HCT116 (cell line): Measurements from ENCODE around the gene CADPS2.

ENCODE experiments used
- CBX3 ChIP-seq: IDR thresholded peaks from 2 replicates; pipeline ENCODE4 v1.6.1; 2012; ENCODE audit warnings: low read depth
- CEBPB ChIP-seq: IDR thresholded peaks from 2 replicates; pipeline ENCODE4 v1.6.1; 2012; ENCODE audit warnings: low read depth
- EZH2 ChIP-seq: fragments of 200-600 bp; sonication (generic); IDR thresholded peaks from 2 replicates; pipeline ENCODE4 v1.6.1; 2017; ENCODE audit warnings: antibody characterized with exemption, mixed run types
- POLR2A ChIP-seq: IDR thresholded peaks from 2 replicates; pipeline ENCODE4 v1.7.0; 2011; ENCODE audit warnings: borderline replicate concordance; ENCODE audit not compliant: insufficient read depth, insufficient read length; ENCODE audit errors: extremely low read depth
- POLR2AphosphoS5 ChIP-seq: IDR thresholded peaks from 2 replicates; pipeline ENCODE4 v1.6.1; 2011; ENCODE audit warnings: mild to moderate bottlenecking, low read depth, low read length, moderate library complexity
- RAD21 ChIP-seq: IDR thresholded peaks from 2 replicates; pipeline ENCODE4 v1.6.1; 2012; ENCODE audit warnings: low read depth, mild to moderate bottlenecking
- TCF7L2 ChIP-seq: IDR thresholded peaks from 2 replicates; pipeline ENCODE4 v1.7.0; 2011; ENCODE audit warnings: borderline replicate concordance, inconsistent platforms; ENCODE audit not compliant: insufficient read depth, insufficient read length; ENCODE audit errors: extremely low read depth
- ZFX ChIP-seq: fragments of 450-650 bp; IDR thresholded peaks from 2 replicates; pipeline ENCODE4 v1.6.1; 2017
- ZNF274 ChIP-seq: fragments of 200-500 bp; sonication (Bioruptor generic); IDR thresholded peaks from 2 replicates; pipeline ENCODE4 v1.6.1; 2014; ENCODE audit warnings: mild to moderate bottlenecking, low read depth, low read length, inconsistent platforms
- TF ChIP-seq, protein P1 (sequence below), 3 experiments: fragments of 200-600 bp in 1 of 3; sonication (generic) in 1 of 3; IDR thresholded peaks in 2 of 3; conservative IDR thresholded peaks in 1 of 3; 2 replicates each; pipeline ENCODE4 v1.5.1; 2012 to 2017; ENCODE audit warnings: low read depth in 2 of 3, low read length in 2 of 3, antibody characterized with exemption in 1 of 3, borderline replicate concordance in 1 of 3, control low read depth in 1 of 3, mild to moderate bottlenecking in 1 of 3, mixed read lengths in 1 of 3, mixed run types in 1 of 3, moderate library complexity in 1 of 3; ENCODE audit not compliant: insufficient read depth in 1 of 3
- TF ChIP-seq, protein P2 (sequence below): IDR thresholded peaks from 2 replicates; pipeline ENCODE4 v1.6.1; 2012

DNA sequence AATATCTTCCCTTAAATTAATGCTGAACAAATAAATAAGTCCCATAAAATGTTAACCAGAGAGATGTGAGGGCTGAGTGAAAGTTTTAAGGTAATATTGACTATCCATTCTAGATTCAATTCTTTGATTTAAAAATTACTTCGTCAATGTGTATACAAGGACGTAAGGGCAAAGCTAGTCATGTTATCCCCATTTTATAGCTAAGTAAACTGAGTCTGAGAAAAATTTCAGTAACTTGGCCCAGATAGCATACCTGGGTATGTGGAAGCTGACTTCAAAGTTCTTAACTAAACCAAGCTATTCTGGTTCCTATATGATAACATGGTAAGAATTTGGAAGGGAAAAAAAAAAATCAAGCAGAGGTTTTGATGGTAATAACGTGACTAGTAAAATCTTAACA lies 72.4 kb downstream of the CADPS2 start:
- TF ChIP-seq ZFX = no peak
- TF ChIP-seq RAD21 = no peak
- no peak for TF ChIP-seq POLR2A
- TF ChIP-seq, protein P1, sequence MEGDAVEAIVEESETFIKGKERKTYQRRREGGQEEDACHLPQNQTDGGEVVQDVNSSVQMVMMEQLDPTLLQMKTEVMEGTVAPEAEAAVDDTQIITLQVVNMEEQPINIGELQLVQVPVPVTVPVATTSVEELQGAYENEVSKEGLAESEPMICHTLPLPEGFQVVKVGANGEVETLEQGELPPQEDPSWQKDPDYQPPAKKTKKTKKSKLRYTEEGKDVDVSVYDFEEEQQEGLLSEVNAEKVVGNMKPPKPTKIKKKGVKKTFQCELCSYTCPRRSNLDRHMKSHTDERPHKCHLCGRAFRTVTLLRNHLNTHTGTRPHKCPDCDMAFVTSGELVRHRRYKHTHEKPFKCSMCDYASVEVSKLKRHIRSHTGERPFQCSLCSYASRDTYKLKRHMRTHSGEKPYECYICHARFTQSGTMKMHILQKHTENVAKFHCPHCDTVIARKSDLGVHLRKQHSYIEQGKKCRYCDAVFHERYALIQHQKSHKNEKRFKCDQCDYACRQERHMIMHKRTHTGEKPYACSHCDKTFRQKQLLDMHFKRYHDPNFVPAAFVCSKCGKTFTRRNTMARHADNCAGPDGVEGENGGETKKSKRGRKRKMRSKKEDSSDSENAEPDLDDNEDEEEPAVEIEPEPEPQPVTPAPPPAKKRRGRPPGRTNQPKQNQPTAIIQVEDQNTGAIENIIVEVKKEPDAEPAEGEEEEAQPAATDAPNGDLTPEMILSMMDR (IDR thresholded peaks at IDR 0.05 in 2 of 3, conservative IDR thresholded peaks at IDR 0.05 in 1 of 3; ENCODE audit: borderline replicate concordance in 1 of 3, insufficient read depth in 1 of 3, low read depth in 2 of 3, low read length in 2 of 3) = no peak
- TF ChIP-seq, protein P2, sequence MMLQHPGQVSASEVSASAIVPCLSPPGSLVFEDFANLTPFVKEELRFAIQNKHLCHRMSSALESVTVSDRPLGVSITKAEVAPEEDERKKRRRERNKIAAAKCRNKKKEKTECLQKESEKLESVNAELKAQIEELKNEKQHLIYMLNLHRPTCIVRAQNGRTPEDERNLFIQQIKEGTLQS = no peak
- TF ChIP-seq ZNF274 = no peak
- TF ChIP-seq CEBPB = no peak
- no peak for TF ChIP-seq CBX3
- no peak for TF ChIP-seq EZH2
- no peak for TF ChIP-seq TCF7L2
- no peak for TF ChIP-seq POLR2AphosphoS5
